ENCODE data around the gene ERP27.

DNA sequence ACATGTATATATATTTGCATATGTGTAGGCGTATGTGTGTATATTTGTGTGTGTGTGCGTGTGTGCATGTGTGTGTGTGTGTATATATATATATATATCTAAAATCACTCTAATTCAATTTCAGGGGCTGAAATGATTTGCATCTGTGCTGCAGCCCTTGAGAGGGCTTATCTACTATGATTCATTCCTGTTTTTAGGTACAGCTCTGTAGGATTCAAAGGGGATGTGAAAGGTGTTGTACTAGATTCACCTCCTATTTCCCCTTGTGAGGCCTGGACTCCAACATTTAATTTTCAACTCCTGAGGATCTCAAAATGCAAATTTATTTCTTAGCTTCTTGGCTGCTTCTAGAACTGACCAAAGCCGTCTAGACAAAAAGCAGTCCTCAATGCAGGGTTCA lies 11.1 kb downstream of the ERP27 start:
- TF ChIP-seq CTCF (IDR thresholded peaks at IDR 0.05) (no peak), POLR2AphosphoS5 (IDR thresholded peaks at IDR 0.05; ENCODE audit: low read depth, low read length) (no peak), SIN3A (IDR thresholded peaks at IDR 0.05; ENCODE audit: borderline replicate concordance, insufficient read depth, low read depth, low read length) (no peak), TCF7L2 (IDR thresholded peaks at IDR 0.05; ENCODE audit: low read depth, low read length) (no peak)
- TF ChIP-seq, protein P1, sequence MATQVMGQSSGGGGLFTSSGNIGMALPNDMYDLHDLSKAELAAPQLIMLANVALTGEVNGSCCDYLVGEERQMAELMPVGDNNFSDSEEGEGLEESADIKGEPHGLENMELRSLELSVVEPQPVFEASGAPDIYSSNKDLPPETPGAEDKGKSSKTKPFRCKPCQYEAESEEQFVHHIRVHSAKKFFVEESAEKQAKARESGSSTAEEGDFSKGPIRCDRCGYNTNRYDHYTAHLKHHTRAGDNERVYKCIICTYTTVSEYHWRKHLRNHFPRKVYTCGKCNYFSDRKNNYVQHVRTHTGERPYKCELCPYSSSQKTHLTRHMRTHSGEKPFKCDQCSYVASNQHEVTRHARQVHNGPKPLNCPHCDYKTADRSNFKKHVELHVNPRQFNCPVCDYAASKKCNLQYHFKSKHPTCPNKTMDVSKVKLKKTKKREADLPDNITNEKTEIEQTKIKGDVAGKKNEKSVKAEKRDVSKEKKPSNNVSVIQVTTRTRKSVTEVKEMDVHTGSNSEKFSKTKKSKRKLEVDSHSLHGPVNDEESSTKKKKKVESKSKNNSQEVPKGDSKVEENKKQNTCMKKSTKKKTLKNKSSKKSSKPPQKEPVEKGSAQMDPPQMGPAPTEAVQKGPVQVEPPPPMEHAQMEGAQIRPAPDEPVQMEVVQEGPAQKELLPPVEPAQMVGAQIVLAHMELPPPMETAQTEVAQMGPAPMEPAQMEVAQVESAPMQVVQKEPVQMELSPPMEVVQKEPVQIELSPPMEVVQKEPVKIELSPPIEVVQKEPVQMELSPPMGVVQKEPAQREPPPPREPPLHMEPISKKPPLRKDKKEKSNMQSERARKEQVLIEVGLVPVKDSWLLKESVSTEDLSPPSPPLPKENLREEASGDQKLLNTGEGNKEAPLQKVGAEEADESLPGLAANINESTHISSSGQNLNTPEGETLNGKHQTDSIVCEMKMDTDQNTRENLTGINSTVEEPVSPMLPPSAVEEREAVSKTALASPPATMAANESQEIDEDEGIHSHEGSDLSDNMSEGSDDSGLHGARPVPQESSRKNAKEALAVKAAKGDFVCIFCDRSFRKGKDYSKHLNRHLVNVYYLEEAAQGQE (IDR thresholded peaks at IDR 0.05; ENCODE audit: insufficient read depth in 1 of 2, low read depth in 2 of 2, low read length in 1 of 2): no peak
